ENCODE data around the gene TRMT10A. TPM values are rescaled to one million over a fixed set of nuclear protein-coding genes. Genes with fewer than 3 reads are reported as not detected.

TRMT10A gene
- total and polyA plus RNA-seq, 2 donors (not counting 1 experiment from before 2014, with no cell fraction given): 6.0 to 11.1 TPM

DNA sequence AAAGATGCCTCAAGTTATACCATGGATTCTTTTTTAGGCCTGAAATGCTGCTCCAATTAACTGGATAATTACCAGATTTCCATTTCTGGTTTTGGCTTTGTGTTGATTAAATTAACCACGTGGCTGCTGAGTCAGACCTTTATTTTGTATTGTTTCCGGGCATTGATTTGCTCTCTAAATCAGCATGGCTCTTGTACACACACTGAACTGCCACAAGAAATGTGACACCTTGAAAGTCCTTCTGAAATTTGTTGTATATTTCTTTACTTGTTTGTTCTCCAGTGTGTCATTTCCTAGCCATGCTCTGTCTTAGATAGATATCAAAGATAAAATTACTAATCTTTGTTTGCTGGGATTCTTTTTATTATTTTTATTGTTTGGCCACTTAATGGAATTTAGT lies 22.5 kb upstream of the TRMT10A start:
- Histone ChIP-seq H4K20me1 (ENCODE audit: control insufficient read depth, extremely low read depth, insufficient read depth, low read length) (no peaks in the 10 kb centered on the region), H3K9ac (ENCODE audit: insufficient read depth, low read length) (no peak overlapping the region), H3K9me3 (ENCODE audit: control insufficient read depth, insufficient read depth, low read depth, low read length) (no peaks in the 10 kb centered on the region), H3K27ac (ENCODE audit: insufficient read depth, low read length) (no peak overlapping the region), H3K27me3 (ENCODE audit: control insufficient read depth, insufficient read depth, low read length) (no peaks in the 10 kb centered on the region), H3K4me1 (ENCODE audit: control insufficient read depth, extremely low read depth, insufficient read depth, low read length) (no peaks in the 10 kb centered on the region), H3K4me3 (replicated peaks in 1 of 4; ENCODE audit: control extremely low read depth in 1 of 4, insufficient read depth in 1 of 4, low read depth in 3 of 4, low read length in 4 of 4) (no peak overlapping the region), H2AFZ (ENCODE audit: low read length) (no peak overlapping the region), H3K4me2 (ENCODE audit: extremely low read depth, insufficient read depth, low read length) (no peak overlapping the region), H3K36me3 (ENCODE audit: control insufficient read depth, insufficient read depth, low read length) (no peaks in the 10 kb centered on the region), H3K79me2 (ENCODE audit: control insufficient read depth, insufficient read depth, low read length) (no peaks in the 10 kb centered on the region)
- no peak for DNase-seq (ENCODE audit: low read depth in 2 of 2)
- TF ChIP-seq, protein P1, sequence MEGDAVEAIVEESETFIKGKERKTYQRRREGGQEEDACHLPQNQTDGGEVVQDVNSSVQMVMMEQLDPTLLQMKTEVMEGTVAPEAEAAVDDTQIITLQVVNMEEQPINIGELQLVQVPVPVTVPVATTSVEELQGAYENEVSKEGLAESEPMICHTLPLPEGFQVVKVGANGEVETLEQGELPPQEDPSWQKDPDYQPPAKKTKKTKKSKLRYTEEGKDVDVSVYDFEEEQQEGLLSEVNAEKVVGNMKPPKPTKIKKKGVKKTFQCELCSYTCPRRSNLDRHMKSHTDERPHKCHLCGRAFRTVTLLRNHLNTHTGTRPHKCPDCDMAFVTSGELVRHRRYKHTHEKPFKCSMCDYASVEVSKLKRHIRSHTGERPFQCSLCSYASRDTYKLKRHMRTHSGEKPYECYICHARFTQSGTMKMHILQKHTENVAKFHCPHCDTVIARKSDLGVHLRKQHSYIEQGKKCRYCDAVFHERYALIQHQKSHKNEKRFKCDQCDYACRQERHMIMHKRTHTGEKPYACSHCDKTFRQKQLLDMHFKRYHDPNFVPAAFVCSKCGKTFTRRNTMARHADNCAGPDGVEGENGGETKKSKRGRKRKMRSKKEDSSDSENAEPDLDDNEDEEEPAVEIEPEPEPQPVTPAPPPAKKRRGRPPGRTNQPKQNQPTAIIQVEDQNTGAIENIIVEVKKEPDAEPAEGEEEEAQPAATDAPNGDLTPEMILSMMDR (conservative IDR thresholded peaks at IDR 0.05 in 1 of 2, IDR thresholded peaks at IDR 0.05 in 1 of 2; ENCODE audit: low read depth in 1 of 2, low read length in 2 of 2): no peak
- TF ChIP-seq EZH2 (IDR thresholded peaks at IDR 0.05; ENCODE audit: low read length, missing control alignments): no peak

DNA sequence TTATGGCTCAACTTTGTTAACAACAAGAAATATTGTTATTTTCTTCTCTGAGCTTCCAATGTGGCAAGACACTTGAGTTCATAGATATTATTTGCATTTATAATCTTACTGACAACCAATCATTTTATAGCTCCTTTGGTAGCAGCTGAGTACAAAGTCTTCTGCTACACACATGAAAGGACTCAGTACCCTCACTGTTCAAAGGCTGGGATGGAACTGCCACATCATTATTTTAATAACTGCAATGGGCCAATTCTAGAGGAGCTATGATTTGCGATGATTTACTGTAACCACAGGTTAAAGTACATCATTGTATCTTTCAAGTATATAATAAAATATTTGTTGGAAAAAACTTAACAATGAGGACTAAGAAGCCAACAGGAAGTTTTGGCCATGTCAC lies 21.7 kb upstream of the TRMT10A start:
- H3K27ac ChIP-seq (ENCODE audit: insufficient read depth, low read length): no peak overlapping the region
- H3K4me1 ChIP-seq (ENCODE audit: control insufficient read depth, extremely low read depth, insufficient read depth, low read length): no peaks in the 10 kb centered on the region
- no peak overlapping the region for H3K4me2 ChIP-seq (ENCODE audit: extremely low read depth, insufficient read depth, low read length)
- H4K20me1 ChIP-seq (ENCODE audit: control insufficient read depth, extremely low read depth, insufficient read depth, low read length): no peaks in the 10 kb centered on the region
- no peak overlapping the region for H3K9ac ChIP-seq (ENCODE audit: insufficient read depth, low read length)
- H3K9me3 ChIP-seq (ENCODE audit: control insufficient read depth, insufficient read depth, low read depth, low read length): no peaks in the 10 kb centered on the region
- TF ChIP-seq, protein P1 (conservative IDR thresholded peaks at IDR 0.05 in 1 of 2, IDR thresholded peaks at IDR 0.05 in 1 of 2; ENCODE audit: low read depth in 1 of 2, low read length in 2 of 2): no peak
- TF ChIP-seq EZH2 (IDR thresholded peaks at IDR 0.05; ENCODE audit: low read length, missing control alignments): no peak
- no peaks in the 10 kb centered on the region for H3K36me3 ChIP-seq (ENCODE audit: control insufficient read depth, insufficient read depth, low read length)
- H3K4me3 ChIP-seq (replicated peaks in 1 of 4; ENCODE audit: control extremely low read depth in 1 of 4, insufficient read depth in 1 of 4, low read depth in 3 of 4, low read length in 4 of 4): no peak overlapping the region
- no peaks in the 10 kb centered on the region for H3K27me3 ChIP-seq (ENCODE audit: control insufficient read depth, insufficient read depth, low read length)
- H3K79me2 ChIP-seq (ENCODE audit: control insufficient read depth, insufficient read depth, low read length): no peaks in the 10 kb centered on the region
- no peak overlapping the region for H2AFZ ChIP-seq (ENCODE audit: low read length)
- no peak for DNase-seq (ENCODE audit: low read depth in 2 of 2)

DNA sequence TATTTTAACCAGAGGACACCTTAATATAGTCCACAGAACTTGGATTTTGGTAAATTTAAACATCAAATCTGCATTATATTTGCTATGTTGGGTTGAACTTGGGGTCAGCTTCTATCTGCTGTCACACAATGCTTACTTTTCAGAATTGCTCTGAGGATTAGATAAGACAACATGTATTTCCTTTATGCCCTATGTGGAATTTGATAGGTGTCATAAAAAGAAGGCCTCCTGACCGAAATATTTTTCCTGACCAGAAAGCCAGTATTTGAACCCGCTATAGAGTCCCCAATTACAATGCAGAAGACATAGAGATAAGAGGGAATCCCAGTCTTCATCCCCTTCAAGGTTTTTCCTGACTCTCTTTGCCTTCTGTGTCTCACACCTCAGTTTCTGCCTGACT lies 14.9 kb upstream of the TRMT10A start:
- Histone ChIP-seq H2AFZ (ENCODE audit: low read length) (no peak overlapping the region), H3K27me3 (ENCODE audit: control insufficient read depth, insufficient read depth, low read length) (no peaks in the 10 kb centered on the region), H3K36me3 (ENCODE audit: control insufficient read depth, insufficient read depth, low read length) (no peaks in the 10 kb centered on the region), H3K9ac (ENCODE audit: insufficient read depth, low read length) (no peak overlapping the region), H3K4me1 (ENCODE audit: control insufficient read depth, extremely low read depth, insufficient read depth, low read length) (no peaks in the 10 kb centered on the region), H3K79me2 (ENCODE audit: control insufficient read depth, insufficient read depth, low read length) (no peaks in the 10 kb centered on the region), H4K20me1 (ENCODE audit: control insufficient read depth, extremely low read depth, insufficient read depth, low read length) (no peaks in the 10 kb centered on the region), H3K4me3 (replicated peaks in 1 of 4; ENCODE audit: control extremely low read depth in 1 of 4, insufficient read depth in 1 of 4, low read depth in 3 of 4, low read length in 4 of 4) (no peak overlapping the region), H3K4me2 (ENCODE audit: extremely low read depth, insufficient read depth, low read length) (no peak overlapping the region), H3K9me3 (ENCODE audit: control insufficient read depth, insufficient read depth, low read depth, low read length) (no peaks in the 10 kb centered on the region), H3K27ac (ENCODE audit: insufficient read depth, low read length) (no peak overlapping the region)
- DNase-seq (ENCODE audit: low read depth in 2 of 2): no peak
- TF ChIP-seq EZH2 (IDR thresholded peaks at IDR 0.05; ENCODE audit: low read length, missing control alignments): no peak
- TF ChIP-seq, protein P1 (conservative IDR thresholded peaks at IDR 0.05 in 1 of 2, IDR thresholded peaks at IDR 0.05 in 1 of 2; ENCODE audit: low read depth in 1 of 2, low read length in 2 of 2): no peak

All from fibroblast of lung (primary cell).